ENCODE measurements around the gene ELOVL6.
"Not testable (repeated sequence)": the region's sequence is repeated elsewhere in the genome, so short reads cannot be mapped to it uniquely, and the experiment has no call there.

GRCh38 chr4:110157166-110157565 is 41.2 kb downstream of the ELOVL6 start:
- TF ChIP-seq CTCF (IDR thresholded peaks at IDR 0.05; ENCODE audit: poor library complexity); EZH2phosphoT487 (IDR thresholded peaks at IDR 0.05; ENCODE audit: low read depth, severe bottlenecking, unreplicated experiment); EZH2 (IDR thresholded peaks at IDR 0.05; ENCODE audit: borderline replicate concordance): not testable (repeated sequence)

All from hepatocyte (in vitro differentiated cells).